MG63 (cell line): ENCODE measurements around the gene PTPRC. TPM values are rescaled to one million over a fixed set of nuclear protein-coding genes. Genes with fewer than 3 reads are reported as not detected.

Experiments
- DNase-seq: peaks from one replicate; pipeline ENCODE4 v3.0.0-alpha.2; 2020
- H3K27me3 ChIP-seq: fragments of 250-450 bp; sonication (Bioruptor Pico); 2 replicates; pipeline ENCODE4 v1.5.1; 2020; ENCODE audit warnings: mild to moderate bottlenecking, moderate library complexity
- H3K36me3 ChIP-seq: fragments of 250-450 bp; sonication (Bioruptor Pico); 2 replicates; pipeline ENCODE4 v1.5.1; 2020; ENCODE audit warnings: mild to moderate bottlenecking, moderate library complexity
- H3K4me3 ChIP-seq: fragments of 250-450 bp; sonication (Bioruptor Pico); 2 replicates; pipeline ENCODE4 v1.5.1; 2020; ENCODE audit warnings: mild to moderate bottlenecking, moderate library complexity
- H3K9me3 ChIP-seq: fragments of 250-450 bp; sonication (Bioruptor Pico); 2 replicates; pipeline ENCODE4 v1.5.1; 2020; ENCODE audit warnings: mild to moderate bottlenecking, moderate library complexity
- total RNA-seq: library from RNA; depleted of rRNA; stranded (reverse); fragments of >200 nt; shearing (Covaris generic); gene quantifications from 2 replicates; pipeline ENCODE4 v1.2.3, GENCODE V29; 2014; ENCODE audit warnings: low replicate concordance

Gene PTPRC
- total RNA-seq, 1 experiment from 2014 or later, result 7.0 TPM

DNA sequence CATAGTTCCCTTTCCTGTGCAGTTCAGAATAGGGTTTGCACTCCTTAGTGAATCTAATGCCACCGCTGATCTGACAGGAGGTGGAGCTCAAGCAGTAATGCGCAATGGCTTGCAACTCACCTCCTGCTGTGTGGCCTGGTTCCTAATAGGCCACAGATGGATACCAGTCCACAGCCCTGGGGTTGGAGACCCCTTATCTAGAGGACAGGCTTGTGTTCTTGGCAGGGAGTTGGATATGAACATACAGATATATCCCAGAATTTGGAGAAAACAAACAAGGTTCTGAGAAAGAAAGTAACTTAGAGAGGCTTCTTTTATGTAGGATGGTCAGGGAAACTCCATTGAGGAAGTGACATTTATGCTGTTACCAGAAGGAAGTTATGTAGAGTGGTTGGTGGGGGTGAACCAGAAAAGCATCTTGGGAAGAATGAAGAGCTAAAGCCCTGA is 5.1 kb upstream of the PTPRC start:
- Histone ChIP-seq H3K27me3 (no peaks in the 10 kb centered on the region), H3K4me3 (no peak overlapping the region), H3K9me3 (peaks cover 7% of the 10 kb centered on the region; the same call in 1 of the 2 replicates), H3K36me3 (no peaks in the 10 kb centered on the region)
- no peak for DNase-seq

DNA sequence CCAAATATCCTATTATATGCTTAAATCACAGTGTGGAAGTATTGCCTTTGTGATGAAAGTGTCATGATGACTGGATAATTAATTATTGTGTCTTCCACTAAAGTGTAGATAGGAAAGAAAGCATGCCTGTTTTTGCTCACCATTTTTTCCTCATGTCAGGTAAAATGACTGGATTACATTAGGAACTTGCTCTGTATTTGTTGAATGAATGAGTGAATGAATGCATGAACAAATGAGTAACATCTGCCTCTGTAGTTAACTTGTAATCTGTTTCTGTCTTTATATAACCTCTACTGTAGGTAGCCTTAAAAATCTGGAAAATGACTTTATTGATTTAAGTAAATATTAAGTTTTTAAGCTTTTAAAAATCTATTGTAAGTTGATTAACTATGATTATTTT is 2.9 kb upstream of the PTPRC start:
- H3K27me3 ChIP-seq, result no peaks in the 10 kb centered on the region
- peaks cover 7% of the 10 kb centered on the region; the same call in 1 of the 2 replicates for H3K9me3 ChIP-seq
- no peak overlapping the region for H3K4me3 ChIP-seq
- DNase-seq, result no peak
- H3K36me3 ChIP-seq, result no peaks in the 10 kb centered on the region

DNA sequence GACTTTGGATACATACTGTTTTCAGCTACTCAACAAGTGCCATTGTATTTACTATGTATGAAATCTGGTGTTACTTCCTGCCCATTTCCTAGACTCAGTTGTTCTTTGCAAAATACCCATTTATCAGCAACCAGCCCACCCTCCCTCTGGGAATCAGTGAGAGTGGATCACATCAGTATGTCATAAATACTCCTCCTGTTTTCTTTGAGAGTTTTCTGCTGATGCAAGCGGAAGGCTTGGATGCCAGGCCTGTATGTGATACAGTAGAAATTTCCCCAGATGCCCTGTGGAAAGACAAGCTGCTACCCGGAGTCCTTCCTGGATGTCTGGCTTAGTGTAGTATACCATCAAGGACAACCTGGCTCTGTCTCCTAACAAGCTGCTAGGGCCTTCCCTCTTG is 2.4 kb upstream of the PTPRC start:
- Histone ChIP-seq H3K9me3 (peaks cover 7% of the 10 kb centered on the region; the same call in 1 of the 2 replicates), H3K27me3 (no peaks in the 10 kb centered on the region), H3K4me3 (no peak overlapping the region), H3K36me3 (no peaks in the 10 kb centered on the region)
- DNase-seq, result no peak

DNA sequence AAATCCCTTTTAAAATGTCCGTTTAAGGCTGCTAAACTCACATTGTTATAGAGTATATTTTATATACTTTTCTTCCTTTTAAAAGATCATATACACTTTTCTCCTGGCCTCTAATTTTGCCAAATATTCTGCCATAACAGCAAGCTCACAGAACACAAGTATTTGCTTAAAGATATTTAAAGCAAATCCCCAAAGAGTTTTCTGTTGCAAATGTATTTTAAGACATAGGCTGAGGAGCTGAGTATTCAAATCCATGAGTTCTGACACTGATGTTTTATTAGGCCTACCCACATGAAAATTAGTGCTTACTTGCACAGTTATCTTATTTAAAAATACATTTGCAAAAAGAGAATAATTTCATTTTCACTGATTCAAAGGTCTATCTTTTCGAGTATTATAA is 1.7 kb upstream of the PTPRC start:
- Histone ChIP-seq H3K4me3 (no peak overlapping the region), H3K36me3 (no peaks in the 10 kb centered on the region), H3K27me3 (no peaks in the 10 kb centered on the region), H3K9me3 (peaks cover 7% of the 10 kb centered on the region; the same call in 1 of the 2 replicates)
- no peak for DNase-seq

DNA sequence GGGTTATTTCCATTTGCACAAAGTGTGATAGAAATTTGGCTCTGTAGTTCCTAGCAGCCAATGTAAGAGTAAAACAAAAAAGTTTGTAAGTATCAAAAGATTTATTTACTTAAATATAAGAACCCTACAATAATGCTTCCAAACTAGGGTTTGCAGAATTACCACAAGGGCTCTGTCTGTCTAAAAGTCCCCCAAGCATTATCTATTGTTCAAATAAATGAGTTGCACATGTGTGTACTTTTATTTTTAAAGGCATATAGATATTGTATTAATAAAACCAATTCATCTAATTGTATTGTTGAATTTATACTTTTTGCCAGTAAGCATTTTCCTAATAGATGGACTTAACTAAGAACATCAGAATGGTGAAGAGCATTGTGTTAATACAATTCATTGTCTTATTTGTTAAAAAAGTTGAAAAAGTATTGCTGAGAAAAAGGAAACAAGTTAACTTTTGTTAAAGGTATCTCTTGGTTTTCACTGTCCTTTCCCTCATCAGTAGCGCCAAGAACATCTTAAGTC is 863 bp upstream of the PTPRC start:
- Histone ChIP-seq H3K27me3 (no peaks in the 10 kb centered on the region), H3K9me3 (peaks cover 4% of the 10 kb centered on the region; the same call in 1 of the 2 replicates), H3K36me3 (no peaks in the 10 kb centered on the region), H3K4me3 (no peak overlapping the region)
- no peak for DNase-seq

DNA sequence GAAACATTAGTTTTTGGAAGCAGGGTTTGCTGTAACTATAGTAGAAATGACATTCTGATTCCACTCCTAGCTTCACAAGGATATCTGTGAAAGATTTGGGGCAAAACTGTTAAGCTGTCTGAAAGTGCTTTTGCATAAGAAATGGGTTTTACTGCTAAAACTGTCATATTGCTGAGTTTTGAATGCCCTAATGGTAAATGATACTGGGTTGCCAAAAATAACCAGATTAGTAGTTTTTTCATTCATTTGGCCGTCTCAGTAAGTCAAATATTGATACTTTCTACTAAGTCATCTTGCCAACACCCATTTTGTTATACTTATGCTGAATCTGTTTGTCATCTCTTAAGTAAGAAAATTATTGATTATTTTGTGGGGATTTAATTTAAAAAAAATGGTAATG is 399 bp upstream of the PTPRC start:
- no peaks in the 10 kb centered on the region for H3K36me3 ChIP-seq
- H3K4me3 ChIP-seq, result no peak overlapping the region
- peaks cover 3% of the 10 kb centered on the region; the same call in 1 of the 2 replicates for H3K9me3 ChIP-seq
- H3K27me3 ChIP-seq, result no peaks in the 10 kb centered on the region
- no peak for DNase-seq

DNA sequence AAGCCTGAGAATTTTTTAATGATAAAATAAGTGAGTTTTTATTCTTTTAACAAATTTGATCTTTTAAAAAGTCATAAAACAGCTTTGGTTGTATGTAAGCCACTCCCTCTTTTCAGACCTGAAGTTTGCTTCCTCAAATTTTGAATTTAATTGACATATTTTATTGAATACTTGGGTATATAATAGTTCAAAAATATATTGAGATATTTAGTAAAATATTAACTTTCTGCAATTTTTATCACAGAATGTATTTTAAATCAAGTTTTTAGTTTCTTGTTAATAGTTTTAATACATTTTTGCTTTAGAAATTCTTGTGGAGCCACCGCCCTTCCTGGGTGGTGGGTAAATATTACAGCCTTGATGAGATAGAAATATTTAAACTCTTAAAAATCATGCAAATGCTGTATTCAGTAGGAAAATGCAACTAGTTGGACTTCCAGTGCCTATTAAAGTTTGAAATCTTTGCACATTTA is 867 bp downstream of the PTPRC start:
- DNase-seq, result no peak

DNA sequence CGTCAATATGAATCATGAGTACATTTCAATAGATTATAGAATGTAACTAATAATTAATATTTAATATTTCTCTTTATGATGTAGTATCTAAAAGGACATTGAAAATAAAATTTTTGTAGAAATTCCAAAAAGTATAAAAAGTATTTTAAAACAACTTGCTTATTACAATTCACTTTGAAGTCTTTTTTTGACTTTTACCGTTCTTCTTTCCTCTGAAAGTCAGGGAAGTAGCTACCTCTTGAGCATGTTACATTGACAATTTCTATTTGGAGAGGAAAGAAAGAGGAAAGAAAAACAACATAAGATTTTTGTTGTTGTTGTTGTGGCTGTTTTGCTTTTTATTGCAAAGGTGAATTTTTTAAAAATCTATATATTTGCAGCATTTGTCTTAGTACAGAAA is 1.3 kb downstream of the PTPRC start:
- H3K4me3 ChIP-seq, result no peak overlapping the region
- no peaks in the 10 kb centered on the region for H3K27me3 ChIP-seq
- no peak for DNase-seq

More for the DNA sequence above, 867 bp downstream of the PTPRC start:
- peaks cover 3% of the 10 kb centered on the region; the same call in 1 of the 2 replicates for H3K9me3 ChIP-seq
- no peak overlapping the region for H3K4me3 ChIP-seq
- H3K27me3 ChIP-seq, result no peaks in the 10 kb centered on the region
- no peaks in the 10 kb centered on the region for H3K36me3 ChIP-seq

DNA sequence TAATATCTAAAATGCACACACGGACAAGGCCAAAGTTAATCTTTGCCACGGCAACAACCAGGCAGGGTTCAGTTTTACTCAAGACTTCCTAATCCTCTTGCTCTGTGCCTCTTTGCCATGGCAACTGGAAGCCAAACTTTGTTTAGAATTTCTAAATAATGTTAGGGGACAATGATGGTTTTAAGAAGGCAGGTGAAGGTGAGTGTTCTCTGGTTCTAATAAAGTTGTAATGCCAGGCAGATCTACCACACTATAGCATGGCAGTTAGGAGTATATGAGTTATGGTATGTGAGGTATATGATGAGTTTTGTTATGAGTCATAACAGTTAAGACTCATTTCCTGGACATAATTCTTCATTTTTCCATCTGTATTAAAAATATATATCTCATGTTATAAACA is 2.7 kb downstream of the PTPRC start:
- no peak for DNase-seq
- no peaks in the 10 kb centered on the region for H3K36me3 ChIP-seq
- no peaks in the 10 kb centered on the region for H3K9me3 ChIP-seq
- no peak overlapping the region for H3K4me3 ChIP-seq
- no peaks in the 10 kb centered on the region for H3K27me3 ChIP-seq

More for the DNA sequence above, 1.3 kb downstream of the PTPRC start:
- Histone ChIP-seq H3K36me3 (no peaks in the 10 kb centered on the region), H3K9me3 (peaks cover 3% of the 10 kb centered on the region; the same call in 1 of the 2 replicates)

DNA sequence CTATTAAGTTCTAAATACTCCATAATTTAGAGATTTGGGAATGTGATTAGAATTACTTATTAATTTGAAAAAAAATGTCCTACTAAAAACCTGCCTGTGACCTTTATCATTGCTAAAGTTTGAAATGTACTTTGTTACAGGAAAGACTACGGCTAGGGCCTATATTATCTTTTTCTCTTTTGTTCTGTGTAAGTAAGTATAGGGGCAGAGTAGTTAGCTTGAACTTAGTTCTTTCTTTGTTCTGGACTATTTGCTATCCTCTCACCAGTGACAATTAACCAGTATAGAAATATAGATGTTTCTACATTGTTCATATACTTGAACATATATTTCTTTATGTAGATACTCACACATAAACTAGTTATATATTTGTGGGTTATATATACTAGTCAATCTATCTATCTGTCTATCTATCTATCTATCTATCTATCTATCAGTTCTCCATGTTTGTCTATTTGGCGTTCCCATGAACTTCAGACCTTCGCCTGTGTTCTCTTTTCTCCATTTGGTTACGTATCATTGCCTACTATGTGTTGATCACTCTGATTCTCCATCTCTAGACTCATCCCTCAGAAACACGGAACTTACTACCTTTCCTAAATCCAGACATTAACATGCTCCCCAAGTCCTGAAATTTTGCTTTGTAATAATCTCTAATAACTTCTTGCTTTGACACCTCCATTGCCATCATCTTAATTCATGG is 3.3 kb downstream of the PTPRC start:
- Histone ChIP-seq H3K36me3 (no peaks in the 10 kb centered on the region), H3K27me3 (no peaks in the 10 kb centered on the region), H3K9me3 (no peaks in the 10 kb centered on the region; the same call in 1 of the 2 replicates), H3K4me3 (no peak overlapping the region)
- no peak for DNase-seq

DNA sequence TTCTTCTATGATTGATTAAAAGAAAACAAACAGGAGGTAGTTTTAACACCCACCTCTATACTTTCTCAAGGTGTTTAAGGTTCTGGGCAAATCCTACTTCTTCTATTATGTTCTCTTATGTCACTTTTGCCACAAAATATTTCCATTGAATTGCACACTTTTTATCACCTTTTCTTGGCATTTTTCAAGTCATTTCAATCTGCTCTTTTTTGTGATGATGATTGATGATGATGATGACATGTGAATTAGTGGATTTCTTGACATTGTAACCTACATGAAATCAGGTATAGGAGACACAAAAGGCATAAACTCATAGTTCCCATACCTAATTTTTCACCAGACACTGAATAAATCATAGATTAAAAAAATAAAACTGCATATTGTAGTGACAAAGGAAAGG is 4.1 kb downstream of the PTPRC start:
- H3K27me3 ChIP-seq, result no peaks in the 10 kb centered on the region
- H3K9me3 ChIP-seq, result no peaks in the 10 kb centered on the region; the same call in 1 of the 2 replicates
- DNase-seq, result no peak
- H3K4me3 ChIP-seq, result no peak overlapping the region
- H3K36me3 ChIP-seq, result no peaks in the 10 kb centered on the region

DNA sequence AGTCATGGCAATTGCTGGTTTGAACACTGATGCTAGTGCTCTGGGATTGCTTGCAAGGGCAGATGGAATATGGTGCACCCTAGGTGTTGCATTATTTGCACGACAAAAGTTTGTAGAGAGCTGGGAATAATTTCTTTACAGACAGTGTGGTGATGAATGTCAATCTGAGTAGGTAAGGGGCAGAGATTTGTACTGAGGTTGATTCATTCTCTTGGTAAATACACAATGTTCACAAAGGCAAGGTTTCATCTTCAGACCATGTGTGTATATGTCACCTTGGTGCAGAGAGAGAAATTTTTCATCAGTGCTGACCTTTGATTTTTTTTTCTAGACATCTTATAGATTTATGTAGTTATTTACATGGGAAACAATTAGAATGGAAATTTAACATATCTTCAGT is 5.0 kb downstream of the PTPRC start:
- Histone ChIP-seq H3K36me3 (no peaks in the 10 kb centered on the region), H3K27me3 (no peaks in the 10 kb centered on the region), H3K4me3 (no peak overlapping the region), H3K9me3 (no peaks in the 10 kb centered on the region; the same call in 1 of the 2 replicates)
- no peak for DNase-seq

DNA sequence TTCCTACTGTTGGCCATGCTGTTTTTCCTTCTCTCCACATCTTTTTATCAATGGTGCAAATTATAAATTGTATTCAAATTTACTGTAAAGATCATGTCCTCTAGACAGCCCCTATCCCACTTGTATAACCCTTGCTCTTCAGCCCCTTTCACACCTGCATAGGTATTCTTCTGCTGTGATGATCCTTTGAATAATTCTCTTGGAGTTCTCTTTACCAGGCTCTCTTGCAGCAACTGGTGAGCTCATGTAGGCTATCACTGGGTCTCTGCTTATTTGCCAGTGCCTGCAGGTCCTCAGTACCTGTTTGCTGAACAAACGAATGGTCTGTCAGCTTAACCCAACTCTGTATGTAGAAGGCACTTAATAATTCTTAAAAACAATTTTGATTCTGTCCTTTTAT is 8.2 kb downstream of the PTPRC start:
- DNase-seq, result no peak
- Histone ChIP-seq H3K36me3 (no peaks in the 10 kb centered on the region), H3K4me3 (no peak overlapping the region), H3K27me3 (no peaks in the 10 kb centered on the region), H3K9me3 (no peaks in the 10 kb centered on the region; the same call in 1 of the 2 replicates)

DNA sequence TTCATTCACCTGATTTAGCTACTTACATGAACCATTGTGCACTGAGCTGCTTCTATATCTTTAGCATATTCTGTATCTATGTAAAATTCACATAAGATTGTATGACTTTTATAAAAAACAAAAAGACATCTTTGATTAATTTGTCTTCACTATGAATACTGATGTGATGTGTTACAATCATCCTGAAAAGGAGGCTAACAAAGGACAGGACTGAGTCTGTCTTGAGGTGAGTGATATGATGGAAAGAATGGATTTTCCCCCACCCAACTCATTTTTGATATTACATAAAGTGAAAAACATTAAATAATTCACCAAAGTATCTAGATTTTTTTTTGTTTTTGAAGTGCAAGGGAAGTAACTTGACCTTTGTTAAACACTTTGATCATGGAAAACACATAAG is 9.8 kb downstream of the PTPRC start:
- Histone ChIP-seq H3K4me3 (no peak overlapping the region), H3K9me3 (no peaks in the 10 kb centered on the region; the same call in 1 of the 2 replicates), H3K27me3 (no peaks in the 10 kb centered on the region), H3K36me3 (no peaks in the 10 kb centered on the region)
- no peak for DNase-seq

DNA sequence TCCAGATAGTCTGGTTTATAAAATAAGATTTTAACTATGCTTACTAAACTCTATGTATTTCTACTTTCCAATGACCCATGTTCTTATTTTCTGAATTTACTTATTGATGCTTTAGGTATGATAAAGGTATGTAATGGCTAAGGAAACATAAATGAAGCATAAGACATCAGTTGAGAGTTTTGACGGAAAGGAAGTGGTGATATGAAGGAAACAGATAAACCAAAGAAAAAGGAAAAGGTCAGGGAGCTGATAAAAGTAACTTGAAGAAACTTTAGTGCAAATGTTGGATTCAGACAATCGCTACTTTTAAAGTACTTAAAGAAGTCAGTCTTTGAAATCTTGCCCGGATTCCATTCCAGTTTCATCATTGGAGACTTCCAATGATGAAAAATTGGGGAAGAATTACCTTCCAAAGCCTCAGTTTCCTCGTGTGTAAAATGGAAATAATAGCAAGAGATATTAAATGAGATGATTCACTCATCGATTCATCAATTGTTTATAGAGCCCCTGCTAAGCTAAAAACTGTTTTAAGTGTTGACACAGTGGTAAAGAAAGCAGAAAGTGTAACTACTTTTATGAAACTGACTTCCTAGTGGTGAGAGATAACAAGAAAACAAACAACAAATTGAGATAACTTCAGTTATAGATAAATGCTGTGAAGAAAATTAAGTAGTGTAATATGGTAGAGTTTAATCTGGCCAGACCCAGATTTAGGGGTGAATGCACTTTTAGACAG is 10.6 kb downstream of the PTPRC start:
- no peak for DNase-seq
- Histone ChIP-seq H3K36me3 (no peaks in the 10 kb centered on the region), H3K9me3 (no peaks in the 10 kb centered on the region; the same call in 1 of the 2 replicates), H3K27me3 (no peaks in the 10 kb centered on the region), H3K4me3 (no peak overlapping the region)

DNA sequence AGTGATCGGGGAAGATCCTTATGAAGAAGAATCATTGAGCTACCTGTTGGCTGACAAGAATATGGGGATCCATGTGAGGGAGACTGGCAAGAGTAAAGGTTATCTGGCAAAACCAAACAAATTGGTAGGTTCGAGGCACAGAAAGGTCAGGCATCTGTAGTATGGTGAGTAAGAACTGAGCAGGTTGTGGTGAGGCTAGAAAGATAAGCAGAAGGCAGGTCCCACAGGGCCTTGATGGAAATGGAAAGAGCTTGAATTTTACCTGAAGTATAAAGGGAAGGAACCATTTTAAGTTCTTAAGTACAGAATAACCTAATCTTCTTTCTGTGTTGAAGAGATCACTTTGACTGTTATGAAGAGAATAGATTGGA is 11.1 kb downstream of the PTPRC start:
- Histone ChIP-seq H3K4me3 (no peak overlapping the region), H3K9me3 (no peaks in the 10 kb centered on the region; the same call in 1 of the 2 replicates), H3K36me3 (no peaks in the 10 kb centered on the region), H3K27me3 (no peaks in the 10 kb centered on the region)
- DNase-seq, result no peak

DNA sequence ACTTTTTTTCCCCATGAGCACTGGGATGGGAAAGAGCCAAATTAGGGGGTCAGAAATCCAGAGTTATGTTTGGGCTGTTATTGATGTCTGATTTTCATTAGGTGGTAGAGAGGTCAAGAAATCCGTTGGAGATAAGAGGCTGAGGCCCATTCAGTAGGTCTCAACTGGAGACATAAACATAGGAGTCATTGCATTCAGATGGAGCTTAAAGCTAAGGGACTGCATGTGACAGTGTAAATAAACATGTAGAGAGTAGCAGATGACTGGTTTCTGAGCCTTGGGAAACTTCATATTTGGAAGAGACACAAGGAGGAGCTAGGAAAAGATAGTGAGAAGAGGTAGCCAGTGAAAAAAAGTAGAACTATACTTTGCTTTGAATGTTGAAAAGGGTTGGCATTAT is 11.7 kb downstream of the PTPRC start:
- no peaks in the 10 kb centered on the region; the same call in none of the 2 replicates for H3K9me3 ChIP-seq
- peaks cover 3% of the 10 kb centered on the region; the same call in 1 of the 2 replicates for H3K36me3 ChIP-seq
- DNase-seq, result no peak
- no peak overlapping the region for H3K4me3 ChIP-seq
- no peaks in the 10 kb centered on the region for H3K27me3 ChIP-seq
